Activated naive CD4-positive, alpha-beta T cell treated with anti-CD3 and anti-CD28 coated beads, Interleukin-2, amount 50 U/mL, for 16 hours (primary cell): ENCODE data around the gene MAP3K15.
"Not testable (repeated sequence)": the region's sequence is repeated elsewhere in the genome, so short reads cannot be mapped to it uniquely, and the experiment has no call there.

Experiments used
- DNase-seq: peaks from one replicate; pipeline ENCODE4 v3.0.0-alpha.2; 2020

The MAP3K15 gene

GRCh38 chrX:19539665-19540064, 24.4 kb upstream of the MAP3K15 start:
- DNase-seq, result no peak

- no peak for DNase-seq
These were observed 20.2 kb upstream of the MAP3K15 start for GRCh38 chrX:19535476-19535875.

- DNase-seq, result no peak
These were observed 17.4 kb upstream of the MAP3K15 start for GRCh38 chrX:19532709-19533108.

GRCh38 chrX:19517965-19518364, 2.7 kb upstream of the MAP3K15 start:
- no peak for DNase-seq

- DNase-seq, result no peak
These were observed 352 bp upstream of the MAP3K15 start for GRCh38 chrX:19515615-19516105.

- no peak for DNase-seq
These were observed 1.9 kb downstream of the MAP3K15 start for GRCh38 chrX:19513383-19513782.

- no peak for DNase-seq
These were observed 2.3 kb downstream of the MAP3K15 start for GRCh38 chrX:19512961-19513360.

GRCh38 chrX:19512359-19512758, 2.9 kb downstream of the MAP3K15 start:
- DNase-seq, result no peak

- not testable (repeated sequence) for DNase-seq
These were observed 3.5 kb downstream of the MAP3K15 start for GRCh38 chrX:19511796-19512195.

GRCh38 chrX:19496711-19497110, 18.6 kb downstream of the MAP3K15 start:
- no peak for DNase-seq

GRCh38 chrX:19487520-19488200, 27.6 kb downstream of the MAP3K15 start:
- no peak for DNase-seq

GRCh38 chrX:19479458-19479857, 35.9 kb downstream of the MAP3K15 start:
- DNase-seq, result no peak

- not testable (repeated sequence) for DNase-seq
These were observed 46.9 kb downstream of the MAP3K15 start for GRCh38 chrX:19468383-19468782.

- DNase-seq, result no peak
These were observed 52.4 kb downstream of the MAP3K15 start for GRCh38 chrX:19462879-19463278.

GRCh38 chrX:19462231-19462630, 53.1 kb downstream of the MAP3K15 start:
- DNase-seq, result no peak

- DNase-seq, result no peak
These were observed 57.6 kb downstream of the MAP3K15 start for GRCh38 chrX:19457662-19458061.

GRCh38 chrX:19448077-19448476, 67.2 kb downstream of the MAP3K15 start:
- DNase-seq, result no peak

GRCh38 chrX:19446397-19446796, 68.9 kb downstream of the MAP3K15 start:
- DNase-seq, result no peak

GRCh38 chrX:19445772-19446171, 69.5 kb downstream of the MAP3K15 start:
- DNase-seq, result not testable (repeated sequence)

GRCh38 chrX:19443869-19444526, 71.3 kb downstream of the MAP3K15 start:
- DNase-seq, result no peak

GRCh38 chrX:19440713-19441112, 74.6 kb downstream of the MAP3K15 start:
- DNase-seq, result no peak

GRCh38 chrX:19422661-19423060, 92.6 kb downstream of the MAP3K15 start:
- not testable (repeated sequence) for DNase-seq

- DNase-seq, result no peak
These were observed 105.0 kb downstream of the MAP3K15 start for GRCh38 chrX:19410259-19410658.

GRCh38 chrX:19403696-19404095, 111.6 kb downstream of the MAP3K15 start:
- no peak for DNase-seq

GRCh38 chrX:19392703-19393102, 122.6 kb downstream of the MAP3K15 start:
- DNase-seq, result no peak
